ENCODE data around the gene DGCR8.

- no peak for TF ChIP-seq CTCF (IDR thresholded peaks at IDR 0.05)
- no peak for TF ChIP-seq POLR2A (IDR thresholded peaks at IDR 0.05)
Measured at GRCh38 chr22:20043997-20044342, 36.1 kb upstream of the DGCR8 start.

All from esophagus squamous epithelium (tissue), 4 donors.